HG03469 (cell line): ENCODE results near the gene SLC9A4.

ENCODE experiments used
- ATAC-seq: cut with Tn5 transposase; IDR thresholded peaks from one replicate; pipeline ENCODE4 v1.9.1; 2021; ENCODE audit warnings: mild to moderate bottlenecking, moderate library complexity, moderate number of reproducible peaks; ENCODE audit not compliant: unreplicated experiment

SLC9A4 gene

GRCh38 chr2:102473020-102473419 is at the start of gene SLC9A4:
Gene SLC9A4 (plus strand): TSS chr2:102473226. CDS start chr2:102473760, 534 bp downstream.
- peak; percentile 46 for ATAC-seq

- no peak for ATAC-seq
Observed at GRCh38 chr2:102423368-102423767, 49.7 kb upstream of the SLC9A4 start.

DNA sequence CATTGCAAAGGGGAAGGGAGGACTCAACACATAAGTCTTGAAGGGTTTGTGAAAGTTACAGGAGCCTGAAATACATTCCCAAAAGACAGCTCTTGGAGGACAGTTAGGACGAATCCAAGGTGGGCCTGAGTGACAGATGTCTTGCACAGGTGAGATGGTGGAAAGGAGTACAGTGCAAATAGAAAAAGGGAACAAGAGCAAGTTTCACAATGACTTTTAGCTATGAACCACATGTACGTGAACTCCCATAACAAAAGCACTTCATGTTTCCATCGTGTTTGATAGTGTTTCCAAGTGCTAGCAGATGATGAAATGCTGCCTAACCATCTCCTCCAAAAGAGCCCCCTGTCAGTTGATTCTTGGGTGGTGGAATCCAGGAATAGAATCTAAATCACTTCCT is 48.3 kb upstream of the SLC9A4 start:
- peak; percentile 89 for ATAC-seq

DNA sequence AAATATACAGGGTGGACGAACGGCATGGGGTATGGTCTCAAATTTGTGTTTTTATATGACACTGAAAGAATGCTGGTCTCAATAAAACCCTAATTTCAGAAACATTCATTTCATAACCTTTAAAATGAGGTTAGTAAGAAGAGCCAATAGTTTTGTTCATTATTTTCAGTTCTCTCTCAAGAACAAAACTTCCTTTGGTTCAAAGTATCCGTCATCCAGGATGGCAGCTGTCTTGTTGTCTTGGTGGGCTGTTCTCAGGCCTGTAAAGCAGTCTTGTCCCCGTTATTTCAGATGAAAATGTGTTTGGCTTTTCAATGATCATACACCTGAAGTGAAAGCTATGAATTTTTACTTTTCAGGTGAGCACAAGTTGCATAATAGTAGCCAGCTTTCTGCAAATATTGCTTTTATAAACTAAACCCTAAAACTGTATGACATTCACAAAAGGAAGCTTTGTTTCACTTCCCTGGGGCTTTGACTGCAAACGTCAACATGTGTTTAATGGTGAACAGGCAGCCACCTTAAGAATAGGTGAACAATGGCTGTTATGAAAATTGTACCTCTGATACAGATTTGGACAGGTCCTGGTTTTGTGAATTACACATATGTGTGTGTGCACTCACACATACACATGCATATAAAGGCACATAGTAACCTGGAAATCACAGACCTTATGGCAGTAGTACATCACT is 47.4 kb upstream of the SLC9A4 start:
- no peak for ATAC-seq

DNA sequence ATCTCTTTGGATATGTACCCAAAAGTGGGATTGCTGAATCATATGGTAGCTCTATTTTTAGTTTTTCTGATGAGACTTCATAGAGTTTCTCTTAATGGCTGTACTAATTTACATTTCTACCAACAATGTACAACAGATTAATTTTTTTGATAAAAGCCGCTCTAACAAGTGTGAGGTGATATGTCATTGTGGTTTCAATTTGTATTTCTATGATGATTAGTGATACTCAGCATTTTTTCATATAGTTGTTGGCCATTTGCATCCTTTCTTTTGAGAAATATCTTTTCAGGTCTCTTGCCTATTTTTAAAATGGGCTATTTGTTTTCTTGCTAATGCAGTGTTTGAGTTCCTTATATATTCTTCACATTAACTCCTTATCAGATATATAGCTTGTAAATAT is 45.8 kb upstream of the SLC9A4 start:
- no peak for ATAC-seq

DNA sequence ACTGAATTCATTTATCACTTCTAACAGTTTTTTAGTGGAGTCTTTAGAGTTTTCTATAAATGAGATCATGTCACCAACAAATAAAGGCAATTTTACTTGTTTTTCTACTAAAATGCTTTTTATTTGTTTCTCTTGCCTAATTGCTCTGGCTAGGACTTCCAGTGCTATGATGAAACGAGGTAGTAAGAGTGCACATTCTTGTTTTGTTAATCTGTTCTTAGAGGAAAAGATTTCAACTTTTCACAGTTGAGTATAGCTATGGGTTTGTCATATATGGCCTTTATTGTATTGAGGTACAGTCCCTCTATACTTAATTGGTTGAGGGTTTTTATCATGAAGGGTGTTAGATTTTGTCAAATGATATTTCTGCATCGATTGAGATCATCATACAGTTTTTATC is 44.5 kb upstream of the SLC9A4 start:
- ATAC-seq: no peak

- ATAC-seq: no peak
Observed at GRCh38 chr2:102432386-102432785, 40.6 kb upstream of the SLC9A4 start.

GRCh38 chr2:102433973-102434654 is 38.9 kb upstream of the SLC9A4 start:
- ATAC-seq: no peak

DNA sequence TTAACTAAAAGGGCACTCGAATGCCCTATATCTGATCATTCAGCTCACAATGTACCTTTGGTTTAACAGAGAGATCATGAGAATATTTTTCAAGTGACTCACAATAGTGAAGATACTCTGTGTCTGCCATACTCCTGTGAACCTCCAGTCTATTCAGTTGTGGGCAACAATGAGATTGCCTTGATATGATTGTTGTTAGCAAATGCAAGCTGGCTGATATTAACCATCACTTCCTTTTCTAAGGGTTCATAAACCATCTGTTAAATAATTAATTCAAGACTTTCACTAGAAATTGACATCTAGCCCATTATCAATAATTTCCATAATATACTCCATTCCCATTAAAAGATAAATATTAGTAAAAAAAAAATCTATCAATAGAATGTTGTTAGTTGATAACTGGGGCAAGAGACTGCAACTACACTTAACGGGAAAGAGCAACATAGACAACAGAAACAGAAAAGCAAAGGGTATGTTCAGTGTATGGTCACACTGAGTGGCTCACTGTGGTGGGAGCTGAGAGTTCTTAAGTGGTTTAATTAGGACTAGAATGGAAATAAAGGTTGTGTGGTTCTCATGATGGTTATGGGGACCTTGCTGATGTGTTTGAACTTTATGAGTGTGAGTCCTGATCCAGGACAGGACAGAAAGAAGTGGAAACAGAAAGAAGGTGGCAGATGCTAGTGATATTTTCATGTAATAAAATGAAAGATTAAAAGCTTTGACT is 38.2 kb upstream of the SLC9A4 start:
- peak; percentile 65 for ATAC-seq

GRCh38 chr2:102435741-102436140 is 37.3 kb upstream of the SLC9A4 start:
- no peak for ATAC-seq

- no peak for ATAC-seq
Observed at GRCh38 chr2:102436323-102436722, 36.7 kb upstream of the SLC9A4 start.

GRCh38 chr2:102437122-102437521 is 35.9 kb upstream of the SLC9A4 start:
- no peak for ATAC-seq

- ATAC-seq: no peak
Observed at GRCh38 chr2:102438111-102438510, 34.9 kb upstream of the SLC9A4 start.

- ATAC-seq: no peak
Observed at GRCh38 chr2:102438578-102438977, 34.4 kb upstream of the SLC9A4 start.

DNA sequence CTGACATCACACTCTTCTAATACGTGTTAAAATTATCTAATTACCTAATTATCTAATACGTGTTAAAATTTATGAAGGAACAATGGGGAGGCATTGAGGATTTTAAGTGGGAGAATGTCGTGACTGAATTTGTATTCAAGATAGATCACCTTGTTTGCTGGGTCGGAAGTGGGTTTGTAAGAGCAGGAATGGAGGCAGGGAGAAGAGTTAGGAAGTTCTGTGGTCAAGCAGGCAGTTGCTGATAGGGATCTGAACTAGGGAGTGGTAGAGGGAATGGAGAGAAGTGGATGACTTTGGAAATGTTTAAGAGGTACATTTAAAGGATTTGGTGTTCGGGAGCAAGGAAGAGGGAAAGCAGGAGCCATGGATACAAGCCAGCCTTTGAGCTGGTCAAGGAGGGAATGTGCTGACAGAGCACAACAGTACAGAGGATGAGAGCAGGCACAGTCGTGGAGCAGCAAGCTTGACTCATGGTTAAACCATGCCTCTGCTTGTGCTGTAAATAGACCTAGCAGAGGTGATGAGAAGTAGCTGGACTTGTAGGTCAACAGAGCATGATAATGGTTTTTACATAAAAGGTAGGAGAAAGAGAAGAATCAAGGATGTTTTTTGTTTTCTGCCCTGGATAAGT is 33.8 kb upstream of the SLC9A4 start:
- no peak for ATAC-seq

DNA sequence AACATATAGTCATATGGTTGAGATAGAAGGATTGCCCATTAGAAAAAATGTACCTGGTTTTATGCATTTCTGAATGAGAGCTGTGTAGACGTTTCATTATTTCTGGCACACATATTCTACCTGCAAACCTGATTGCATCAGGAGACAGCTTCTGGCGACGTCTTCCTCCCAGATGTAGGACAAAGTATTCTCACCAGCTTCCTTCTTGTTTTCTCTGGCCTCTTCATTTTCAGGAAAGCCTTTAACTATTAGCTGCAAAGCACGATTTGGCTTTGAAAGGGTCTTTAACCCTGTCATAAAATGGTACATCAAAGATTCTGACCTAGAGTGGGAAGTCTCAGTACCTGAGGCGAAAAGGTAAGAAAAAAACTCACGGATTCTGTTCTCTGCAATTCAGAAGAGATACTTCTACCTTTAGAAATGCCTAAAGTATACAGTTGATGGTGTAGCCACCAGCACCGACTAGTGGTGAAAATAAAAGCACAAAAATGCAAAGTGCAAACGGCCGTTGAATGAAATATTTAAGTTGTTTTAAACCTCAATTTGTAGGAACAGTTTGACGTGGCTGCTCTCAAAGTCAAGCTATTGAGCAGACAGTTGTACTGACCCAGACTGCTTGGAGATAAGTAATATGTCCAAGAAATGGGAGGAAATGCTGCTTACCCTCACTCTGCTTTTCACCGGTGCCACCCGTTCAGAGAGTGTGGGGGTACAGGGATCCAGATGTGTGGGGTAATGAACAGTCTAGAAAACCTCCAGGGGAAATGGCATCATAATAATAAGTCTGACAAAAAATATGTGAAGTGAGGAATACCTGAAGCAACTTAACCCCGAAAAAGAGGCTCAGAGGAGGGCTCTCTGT is 29.8 kb upstream of the SLC9A4 start:
- ATAC-seq: no peak

- ATAC-seq: no peak
Observed at GRCh38 chr2:102444233-102444632, 28.8 kb upstream of the SLC9A4 start.

GRCh38 chr2:102446936-102447335 is 26.1 kb upstream of the SLC9A4 start:
- no peak for ATAC-seq

GRCh38 chr2:102449370-102449974 is 23.6 kb upstream of the SLC9A4 start:
- no peak for ATAC-seq

GRCh38 chr2:102451968-102452367 is 21.1 kb upstream of the SLC9A4 start:
- ATAC-seq: no peak
